Measurements from ENCODE around the gene SLC25A36. TPM values are rescaled to one million over a fixed set of nuclear protein-coding genes. Genes with fewer than 3 reads are reported as not detected.
"Not testable (repeated sequence)": the region's sequence is repeated elsewhere in the genome, so short reads cannot be mapped to it uniquely, and the experiment has no call there.

The SLC25A36 gene
- polyA plus RNA-seq, 3 donors from 2014 or later, result 33.4 to 62.5 (median 46.4) TPM

- DNase-seq, result peak; percentile 52 to 53 (median 53)
- peak overlapping the region; percentile 89 to 98 (median 93) for H3K27ac Mint-ChIP-seq
- H3K9me3 Mint-ChIP-seq, result no peaks in the 10 kb centered on the region
- peaks cover 44 to 61% of the 10 kb centered on the region in 2 donors for H3K4me1 Mint-ChIP-seq
- no peaks in the 10 kb centered on the region for H3K36me3 Mint-ChIP-seq
- peak overlapping the region; percentile 87 to 98 (median 94) for H3K4me3 Mint-ChIP-seq
- peaks cover 2 to 7% (median 6%) of the 10 kb centered on the region in 3 donors for H3K27me3 Mint-ChIP-seq (ENCODE audit: low read depth in 3 of 3)
These were observed 827 bp downstream of the SLC25A36 start for GRCh38 chr3:140942221-140943104.

- no peak for DNase-seq
- peaks cover 2 to 7% (median 6%) of the 10 kb centered on the region in 3 donors for H3K27me3 Mint-ChIP-seq (ENCODE audit: low read depth in 3 of 3)
- peaks cover 49 to 67% of the 10 kb centered on the region in 2 donors for H3K4me1 Mint-ChIP-seq
- H3K27ac Mint-ChIP-seq, result peak overlapping the region in 3 of 6 donors; percentile 89 to 93 (median 92)
- no peaks in the 10 kb centered on the region for H3K36me3 Mint-ChIP-seq
- H3K4me3 Mint-ChIP-seq, result peak overlapping the region; percentile 36 to 98 (median 94)
- no peaks in the 10 kb centered on the region for H3K9me3 Mint-ChIP-seq
These were observed 2.3 kb downstream of the SLC25A36 start for GRCh38 chr3:140943781-140944552.

GRCh38 chr3:140948460-140949249 is 7.0 kb downstream of the SLC25A36 start:
- Mint-ChIP-seq H3K36me3 (no peaks in the 10 kb centered on the region), H3K27ac (peak overlapping the region in 1 of 6 donors; percentile 19), H3K9me3 (no peaks in the 10 kb centered on the region), H3K4me1 (peaks cover 40 to 83% of the 10 kb centered on the region in 2 donors), H3K27me3 (ENCODE audit: low read depth in 3 of 3) (no peaks in the 10 kb centered on the region), H3K4me3 (no peak overlapping the region)
- no peak for DNase-seq

GRCh38 chr3:140950144-140950543 is 8.5 kb downstream of the SLC25A36 start:
- DNase-seq, result no peak
- Mint-ChIP-seq H3K4me3 (no peak overlapping the region), H3K36me3 (no peaks in the 10 kb centered on the region), H3K27me3 (ENCODE audit: low read depth in 3 of 3) (no peaks in the 10 kb centered on the region), H3K9me3 (no peaks in the 10 kb centered on the region), H3K27ac (no peak overlapping the region), H3K4me1 (peaks cover 36 to 83% of the 10 kb centered on the region in 2 donors)

- Mint-ChIP-seq H3K27ac (peak overlapping the region in 1 of 6 donors; percentile 4), H3K4me1 (peaks cover 37 to 82% of the 10 kb centered on the region in 2 donors), H3K27me3 (ENCODE audit: low read depth in 3 of 3) (no peaks in the 10 kb centered on the region), H3K9me3 (no peaks in the 10 kb centered on the region), H3K36me3 (no peaks in the 10 kb centered on the region), H3K4me3 (no peak overlapping the region)
- no peak for DNase-seq
These were observed 9.2 kb downstream of the SLC25A36 start for GRCh38 chr3:140950863-140951262.

- not testable (repeated sequence) for DNase-seq; H3K27me3 Mint-ChIP-seq (ENCODE audit: low read depth in 3 of 3); H3K9me3 Mint-ChIP-seq; H3K4me3 Mint-ChIP-seq; H3K36me3 Mint-ChIP-seq; H3K27ac Mint-ChIP-seq
- peaks cover 34 to 81% of the 10 kb centered on the region in 2 donors for H3K4me1 Mint-ChIP-seq
These were observed 10.1 kb downstream of the SLC25A36 start for GRCh38 chr3:140951750-140952149.

GRCh38 chr3:140953028-140953960 is 11.7 kb downstream of the SLC25A36 start:
- Mint-ChIP-seq H3K27ac (peak overlapping the region in 1 of 6 donors; percentile 17), H3K36me3 (peaks cover 0 to 10% (median 5%) of the 10 kb centered on the region in 3 donors), H3K4me3 (no peak overlapping the region), H3K9me3 (no peaks in the 10 kb centered on the region), H3K27me3 (ENCODE audit: low read depth in 3 of 3) (no peaks in the 10 kb centered on the region), H3K4me1 (peaks cover 25 to 74% of the 10 kb centered on the region in 2 donors)
- no peak for DNase-seq

- Mint-ChIP-seq H3K9me3 (no peaks in the 10 kb centered on the region), H3K27me3 (ENCODE audit: low read depth in 3 of 3) (no peaks in the 10 kb centered on the region), H3K36me3 (peaks cover 0 to 13% (median 12%) of the 10 kb centered on the region in 3 donors), H3K4me3 (no peak overlapping the region), H3K27ac (no peak overlapping the region), H3K4me1 (peaks cover 23 to 65% of the 10 kb centered on the region in 2 donors)
- no peak for DNase-seq
These were observed 12.9 kb downstream of the SLC25A36 start for GRCh38 chr3:140954576-140954975.

- Mint-ChIP-seq H3K4me3 (no peak overlapping the region), H3K36me3 (peaks cover 0 to 15% (median 15%) of the 10 kb centered on the region in 3 donors), H3K4me1 (peaks cover 22 to 55% of the 10 kb centered on the region in 2 donors), H3K9me3 (no peaks in the 10 kb centered on the region), H3K27ac (no peak overlapping the region), H3K27me3 (ENCODE audit: low read depth in 3 of 3) (no peaks in the 10 kb centered on the region)
- DNase-seq, result no peak
These were observed 14.0 kb downstream of the SLC25A36 start for GRCh38 chr3:140955645-140956044.

GRCh38 chr3:140956058-140956835 is 14.6 kb downstream of the SLC25A36 start:
- Mint-ChIP-seq H3K27me3 (ENCODE audit: low read depth in 3 of 3) (no peaks in the 10 kb centered on the region), H3K27ac (no peak overlapping the region), H3K9me3 (no peaks in the 10 kb centered on the region), H3K4me1 (peaks cover 21 to 48% of the 10 kb centered on the region in 2 donors), H3K4me3 (no peak overlapping the region), H3K36me3 (peaks cover 0 to 20% (median 15%) of the 10 kb centered on the region in 3 donors)
- no peak for DNase-seq

GRCh38 chr3:140972833-140973232 is 31.2 kb downstream of the SLC25A36 start:
- DNase-seq, result peak in 2 of 3 donors; percentile 3 to 7
- no peaks in the 10 kb centered on the region for H3K4me1 Mint-ChIP-seq
- no peak overlapping the region for H3K4me3 Mint-ChIP-seq
- peaks cover 0 to 2% (median 0%) of the 10 kb centered on the region in 3 donors for H3K27me3 Mint-ChIP-seq (ENCODE audit: low read depth in 3 of 3)
- no peaks in the 10 kb centered on the region for H3K9me3 Mint-ChIP-seq
- H3K36me3 Mint-ChIP-seq, result peaks cover 0 to 11% (median 8%) of the 10 kb centered on the region in 3 donors
- H3K27ac Mint-ChIP-seq, result no peak overlapping the region

GRCh38 chr3:140974900-140975299 is 33.3 kb downstream of the SLC25A36 start:
- DNase-seq, result no peak
- H3K27ac Mint-ChIP-seq, result peak overlapping the region in 2 of 6 donors; percentile 10 to 23
- peaks cover 0 to 2% (median 0%) of the 10 kb centered on the region in 3 donors for H3K27me3 Mint-ChIP-seq (ENCODE audit: low read depth in 3 of 3)
- peaks cover 0 to 17% (median 13%) of the 10 kb centered on the region in 3 donors for H3K36me3 Mint-ChIP-seq
- H3K4me1 Mint-ChIP-seq, result no peaks in the 10 kb centered on the region
- H3K9me3 Mint-ChIP-seq, result no peaks in the 10 kb centered on the region
- no peak overlapping the region for H3K4me3 Mint-ChIP-seq
